GM21619 (cell line): ENCODE measurements around the gene SRGAP3.
"Not testable (repeated sequence)": the region's sequence is repeated elsewhere in the genome, so short reads cannot be mapped to it uniquely, and the experiment has no call there.

ENCODE experiments used
- ATAC-seq: cut with Tn5 transposase; IDR thresholded peaks from one replicate; pipeline ENCODE4 v1.9.1; 2021; ENCODE audit not compliant: unreplicated experiment

The SRGAP3 gene

GRCh38 chr3:9249273-9250192 is at the start of gene SRGAP3:
TSS of gene SRGAP3 (minus strand) at chr3:9249646. CDS start at chr3:9248951, 695 bp downstream.
- ATAC-seq: peak; percentile 100

- no peak for ATAC-seq
These were observed 48.8 kb upstream of the SRGAP3 start for GRCh38 chr3:9298236-9298635.

GRCh38 chr3:9296241-9296640 is 46.8 kb upstream of the SRGAP3 start:
- no peak for ATAC-seq

- ATAC-seq: no peak
These were observed 45.6 kb upstream of the SRGAP3 start for GRCh38 chr3:9295007-9295406.

GRCh38 chr3:9293953-9294352 is 44.5 kb upstream of the SRGAP3 start:
- not testable (repeated sequence) for ATAC-seq

GRCh38 chr3:9293076-9293475 is 43.6 kb upstream of the SRGAP3 start:
- ATAC-seq: no peak

GRCh38 chr3:9292516-9292915 is 43.1 kb upstream of the SRGAP3 start:
- ATAC-seq: no peak

- no peak for ATAC-seq
These were observed 42.5 kb upstream of the SRGAP3 start for GRCh38 chr3:9291821-9292410.

- ATAC-seq: no peak
These were observed 41.1 kb upstream of the SRGAP3 start for GRCh38 chr3:9290566-9290965.

GRCh38 chr3:9281533-9281932 is 32.1 kb upstream of the SRGAP3 start:
- not testable (repeated sequence) for ATAC-seq

- no peak for ATAC-seq
These were observed 31.2 kb upstream of the SRGAP3 start for GRCh38 chr3:9280451-9281219.

GRCh38 chr3:9279966-9280365 is 30.5 kb upstream of the SRGAP3 start:
- ATAC-seq: no peak

- peak; percentile 50 for ATAC-seq
These were observed 29.1 kb upstream of the SRGAP3 start for GRCh38 chr3:9278498-9278897.

- no peak for ATAC-seq
These were observed 28.6 kb upstream of the SRGAP3 start for GRCh38 chr3:9278085-9278484.

- ATAC-seq: no peak
These were observed 27.4 kb upstream of the SRGAP3 start for GRCh38 chr3:9276761-9277370.

- ATAC-seq: no peak
These were observed 22.5 kb upstream of the SRGAP3 start for GRCh38 chr3:9271903-9272302.

- ATAC-seq: no peak
These were observed 21.3 kb upstream of the SRGAP3 start for GRCh38 chr3:9270704-9271103.

GRCh38 chr3:9266716-9267115 is 17.3 kb upstream of the SRGAP3 start:
- ATAC-seq: no peak

GRCh38 chr3:9260305-9260704 is 10.9 kb upstream of the SRGAP3 start:
- ATAC-seq: no peak

- no peak for ATAC-seq
These were observed 7.6 kb upstream of the SRGAP3 start for GRCh38 chr3:9257092-9257491.

GRCh38 chr3:9255976-9256375 is 6.5 kb upstream of the SRGAP3 start:
- ATAC-seq: no peak
